Measurements from ENCODE around the gene NFATC4. TPM values are rescaled to one million over a fixed set of nuclear protein-coding genes. Genes with fewer than 3 reads are reported as not detected.
"Not testable (repeated sequence)": the region's sequence is repeated elsewhere in the genome, so short reads cannot be mapped to it uniquely, and the experiment has no call there.

The NFATC4 gene
- total and polyA plus RNA-seq, 12 donors, result 3.0 to 69.2 (median 9.9) TPM

DNA sequence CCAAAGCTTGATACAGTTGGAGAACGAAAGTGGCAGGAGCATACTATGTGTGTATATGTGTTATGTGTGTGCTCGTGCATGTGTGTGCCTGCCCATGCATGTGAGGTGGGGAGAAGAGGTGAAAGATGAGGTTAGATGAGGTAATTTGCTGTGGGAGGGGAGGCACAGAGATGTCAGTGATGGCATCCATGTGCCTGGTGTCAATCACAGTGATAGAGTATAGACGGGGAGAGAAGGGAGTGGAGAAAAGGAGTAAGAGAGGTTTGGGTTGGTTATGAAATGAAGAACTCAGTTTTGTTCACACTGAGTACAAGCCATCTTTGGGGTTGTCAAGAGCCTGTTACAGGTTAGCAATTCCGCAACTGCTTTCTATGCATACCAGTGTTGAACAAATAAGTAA is 16.2 kb downstream of the NFATC4 start:
- WGBS, 2 donors, result 88% methylated on average over 4 of the region's 4 CpGs
- H3K9me3 ChIP-seq, result no peaks in the 10 kb centered on the region
- TF ChIP-seq CTCF (IDR thresholded peaks at IDR 0.05), result no peak
- DNase-seq, result no peak
- peaks cover 0 to 6% (median 4%) of the 10 kb centered on the region in 9 donors for H3K4me1 ChIP-seq
- H3K36me3 ChIP-seq, result no peaks in the 10 kb centered on the region
- intact Hi-C loops (cut with DNase I), result no loop called here
- no peak overlapping the region for H3K27ac ChIP-seq
- no peak for ATAC-seq
- no peak overlapping the region for H3K4me3 ChIP-seq
- peaks cover 0 to 8% (median 0%) of the 10 kb centered on the region in 7 donors for H3K27me3 ChIP-seq

DNA sequence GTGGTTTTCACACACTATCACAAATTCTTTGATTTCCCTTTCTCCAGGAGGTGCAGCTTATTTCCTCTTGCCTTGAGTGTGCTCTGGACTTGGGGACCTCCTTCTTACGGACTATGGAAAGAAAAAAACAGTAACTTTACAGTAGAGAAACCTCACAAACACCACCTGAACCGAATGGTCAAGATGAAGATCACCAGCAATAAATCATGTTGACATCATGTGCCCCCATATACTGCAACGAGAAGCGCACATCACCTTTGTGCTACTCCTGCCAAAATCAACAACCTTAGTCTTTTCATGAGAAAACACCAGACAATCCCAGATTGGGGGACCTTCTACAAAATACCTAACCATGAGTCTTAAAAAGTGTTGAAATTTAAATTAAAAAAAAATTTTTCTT is 17.5 kb downstream of the NFATC4 start:
- WGBS, 2 donors, result 89 to 90% methylated on average over 4 of the region's 4 CpGs
- Histone ChIP-seq H3K9me3 (no peaks in the 10 kb centered on the region), H3K4me1 (peaks cover 0 to 13% (median 5%) of the 10 kb centered on the region in 9 donors), H3K27me3 (peaks cover 0 to 8% (median 0%) of the 10 kb centered on the region in 7 donors), H3K36me3 (no peaks in the 10 kb centered on the region), H3K27ac (no peak overlapping the region), H3K4me3 (no peak overlapping the region)
- no peak for TF ChIP-seq CTCF (IDR thresholded peaks at IDR 0.05)
- intact Hi-C loops (cut with DNase I), result no loop called here
- DNase-seq, result no peak
- ATAC-seq, result no peak

DNA sequence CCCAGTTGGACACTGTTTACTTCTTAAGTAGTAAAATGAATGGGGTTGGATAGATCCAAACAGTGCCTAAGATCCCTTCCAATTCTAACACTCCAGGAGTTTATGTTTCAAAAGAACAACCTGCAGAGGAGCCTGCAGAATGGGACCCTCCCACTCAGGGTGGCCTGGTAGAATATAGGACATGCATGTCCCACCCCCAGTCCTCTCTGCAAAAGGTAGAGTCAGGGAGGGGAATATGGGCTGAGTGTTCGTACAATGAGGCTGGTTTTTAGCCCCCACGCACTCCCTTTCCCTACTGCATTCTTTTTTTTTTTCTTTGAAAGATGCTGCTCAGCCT is 19.0 kb downstream of the NFATC4 start:
- H3K27ac ChIP-seq, result no peak overlapping the region
- no peak for DNase-seq
- intact Hi-C loops (cut with DNase I), result no loop called here

GRCh38 chr14:24387579-24387978 is 19.6 kb downstream of the NFATC4 start:
- 89 to 90% methylated on average over 5 of the region's 5 CpGs for WGBS, 2 donors
- H3K4me3 ChIP-seq, result not testable (repeated sequence)

More for the DNA sequence above, 19.0 kb downstream of the NFATC4 start:
- no peak for TF ChIP-seq CTCF (IDR thresholded peaks at IDR 0.05)
- ATAC-seq, result no peak
- Histone ChIP-seq H3K9me3 (no peaks in the 10 kb centered on the region), H3K36me3 (no peaks in the 10 kb centered on the region), H3K4me3 (no peak overlapping the region), H3K27me3 (peaks cover 0 to 14% (median 0%) of the 10 kb centered on the region in 7 donors), H3K4me1 (peaks cover 0 to 14% (median 5%) of the 10 kb centered on the region in 9 donors)
- WGBS, 2 donors, result 90 to 98% methylated on average over 2 of the region's 2 CpGs

DNA sequence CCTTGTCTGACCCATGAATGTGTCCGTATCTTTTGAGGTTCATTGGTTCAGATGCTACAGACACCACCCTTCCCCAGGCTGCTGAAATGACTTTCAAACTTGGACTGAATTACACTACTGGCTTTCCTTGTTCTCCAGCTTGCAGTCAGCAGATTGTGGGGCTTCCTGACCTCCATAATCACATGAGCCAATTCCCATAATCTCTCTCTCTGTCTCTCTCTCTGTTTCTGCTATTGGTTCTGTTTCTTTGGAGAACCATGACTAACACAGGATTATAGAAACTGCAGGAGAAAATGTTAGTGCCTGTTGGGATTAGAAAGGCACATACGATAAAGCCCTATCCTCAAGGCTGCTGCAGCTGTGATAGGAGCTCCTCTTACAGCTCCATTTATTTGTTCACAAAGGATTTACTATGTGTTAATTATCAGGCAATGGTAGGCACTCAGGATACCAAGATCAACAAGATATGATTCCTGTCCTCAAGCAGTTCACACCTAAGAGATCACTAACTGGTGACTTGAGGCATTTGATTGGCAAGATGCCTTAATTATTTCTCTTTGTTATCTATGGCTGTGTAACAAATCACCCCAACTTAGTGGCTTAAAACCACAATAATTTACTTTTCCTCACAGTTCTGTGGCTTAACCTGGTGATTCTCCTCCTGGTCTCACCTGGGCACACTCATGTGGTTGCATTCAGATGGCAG is 20.6 kb downstream of the NFATC4 start:
- Histone ChIP-seq H3K27me3 (peaks cover 0 to 14% (median 0%) of the 10 kb centered on the region in 7 donors), H3K36me3 (no peaks in the 10 kb centered on the region), H3K27ac (peak overlapping the region in 4 of 10 donors; percentile 4 to 35 (median 26)), H3K4me3 (no peak overlapping the region), H3K9me3 (no peaks in the 10 kb centered on the region), H3K4me1 (peaks cover 0 to 18% (median 7%) of the 10 kb centered on the region in 9 donors)
- WGBS, 2 donors, result 51% methylated on average over 2 of the region's 2 CpGs
- peak in 3 of 8 donors; percentile 21 to 32 (median 29) for ATAC-seq
- TF ChIP-seq CTCF (IDR thresholded peaks at IDR 0.05), result no peak
- DNase-seq, result no peak
- intact Hi-C loops (cut with DNase I), result no loop called here

More at GRCh38 chr14:24387579-24387978, 19.6 kb downstream of the NFATC4 start:
- Histone ChIP-seq H3K27me3 (peaks cover 0 to 14% (median 0%) of the 10 kb centered on the region in 7 donors), H3K4me1 (peaks cover 0 to 18% (median 7%) of the 10 kb centered on the region in 9 donors)
- H3K36me3 ChIP-seq; intact Hi-C loops (cut with DNase I); H3K27ac ChIP-seq; H3K9me3 ChIP-seq; DNase-seq; ATAC-seq: not testable (repeated sequence)
